Ammon's horn (tissue), 1 donor: ENCODE data around the gene PSMA8.
"Not testable (repeated sequence)": the region's sequence is repeated elsewhere in the genome, so short reads cannot be mapped to it uniquely, and the experiment has no call there.

Source experiments
- DNase-seq: peaks from one replicate; pipeline ENCODE4 v3.0.0-alpha.2; 2016; ENCODE audit warnings: low spot score

Gene PSMA8

GRCh38 chr18:26176134-26176533 is 42.5 kb downstream of the PSMA8 start:
- no peak for DNase-seq

GRCh38 chr18:26181343-26181826 is 47.7 kb downstream of the PSMA8 start:
- no peak for DNase-seq

- no peak for DNase-seq
Measured at GRCh38 chr18:26183395-26184112, 49.9 kb downstream of the PSMA8 start.

GRCh38 chr18:26185267-26185666 is 51.6 kb downstream of the PSMA8 start:
- no peak for DNase-seq

- no peak for DNase-seq
Measured at GRCh38 chr18:26190506-26190905, 56.8 kb downstream of the PSMA8 start.

GRCh38 chr18:26192233-26192632 is 58.6 kb downstream of the PSMA8 start:
- DNase-seq = no peak

- no peak for DNase-seq
Measured at GRCh38 chr18:26196605-26197004, 62.9 kb downstream of the PSMA8 start.

GRCh38 chr18:26202001-26202400 is 68.3 kb downstream of the PSMA8 start:
- not testable (repeated sequence) for DNase-seq

- DNase-seq = no peak
Measured at GRCh38 chr18:26205318-26205717, 71.6 kb downstream of the PSMA8 start.

GRCh38 chr18:26206488-26206887 is 72.8 kb downstream of the PSMA8 start:
- no peak for DNase-seq

- no peak for DNase-seq
Measured at GRCh38 chr18:26207937-26208336, 74.3 kb downstream of the PSMA8 start.

GRCh38 chr18:26208977-26209376 is 75.3 kb downstream of the PSMA8 start:
- DNase-seq = no peak

- no peak for DNase-seq
Measured at GRCh38 chr18:26210147-26210546, 76.5 kb downstream of the PSMA8 start.

GRCh38 chr18:26215247-26215970 is 81.7 kb downstream of the PSMA8 start:
- no peak for DNase-seq

- no peak for DNase-seq
Measured at GRCh38 chr18:26225022-26225693, 91.5 kb downstream of the PSMA8 start.

- DNase-seq = no peak
Measured at GRCh38 chr18:26225915-26226228, 92.2 kb downstream of the PSMA8 start.

GRCh38 chr18:26226229-26227050 is 92.8 kb downstream of the PSMA8 start, which contains the start of gene TAF4B:
TAF4B (plus strand) TSS chr18:26226445; CDS start chr18:26226934, 489 bp downstream.
- peak; percentile 92 for DNase-seq

- peak; percentile 15 for DNase-seq
Measured at GRCh38 chr18:26227051-26227670, 93.5 kb downstream of the PSMA8 start.

- no peak for DNase-seq
Measured at GRCh38 chr18:26228562-26229260, 95.0 kb downstream of the PSMA8 start.

GRCh38 chr18:26230497-26230896 is 96.8 kb downstream of the PSMA8 start:
- DNase-seq = no peak

GRCh38 chr18:26233208-26233607 is 99.5 kb downstream of the PSMA8 start:
- DNase-seq = no peak
